ENCODE results near the gene CD19.

GRCh38 chr16:28883221-28883996 lies 48.4 kb upstream of the CD19 start:
- TF ChIP-seq CTCF (conservative IDR thresholded peaks at IDR 0.05; ENCODE audit: low read length) = no peak
- no peak for TF ChIP-seq EZH2phosphoT487 (IDR thresholded peaks at IDR 0.05; ENCODE audit: borderline replicate concordance, low read depth, low read length)
